Keratinocyte (primary cell): ENCODE data around the gene FBXW7.

Experiments
- EZH2 ChIP-seq: IDR thresholded peaks from one replicate; pipeline ENCODE4 v1.6.1; 2012; ENCODE audit warnings: inconsistent platforms, mild to moderate bottlenecking, low read length, moderate library complexity
- TF ChIP-seq, protein P1 (sequence below), 3 experiments: IDR thresholded peaks in 1 of 3; conservative IDR thresholded peaks in 1 of 3; optimal IDR thresholded peaks in 1 of 3; 2 replicates in 2 of 3; 3 replicates in 1 of 3; pipeline versions ENCODE3 to v1.5.1; 2011; ENCODE audit warnings: low read length in 3 of 3, mild to moderate bottlenecking in 3 of 3, moderate library complexity in 2 of 3, control low read depth in 1 of 3, inconsistent platforms in 1 of 3; ENCODE audit not compliant: insufficient read depth in 2 of 3; ENCODE audit errors: extremely low read depth in 1 of 3

DNA sequence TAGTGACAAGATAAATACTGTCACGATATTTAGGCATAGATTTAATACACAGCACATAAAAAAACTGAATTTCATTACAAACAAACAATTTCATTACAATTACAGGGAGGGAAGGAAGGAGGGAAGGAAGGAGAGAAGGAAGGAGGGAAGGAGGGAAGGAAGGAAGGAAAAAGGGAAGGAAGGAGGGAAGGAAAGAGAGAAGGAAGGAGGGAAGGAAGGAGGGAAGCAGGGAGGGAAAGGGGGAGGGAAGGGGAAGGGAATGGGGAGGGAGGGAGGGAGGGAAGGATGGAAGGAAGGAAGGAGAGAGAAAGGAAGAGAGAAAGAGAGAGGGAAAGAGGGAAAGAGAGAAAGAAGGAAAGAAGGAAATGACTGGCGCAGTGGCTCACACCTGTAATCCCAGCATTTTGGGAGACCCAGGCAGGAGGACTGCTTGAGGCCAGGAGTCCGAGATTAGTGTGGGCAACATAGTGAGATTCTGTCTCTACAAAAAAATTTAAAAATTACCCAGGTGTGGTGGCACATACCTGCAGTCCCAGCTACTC lies 64.6 kb downstream of the FBXW7 start:
- no peak for TF ChIP-seq EZH2
- TF ChIP-seq, protein P1, sequence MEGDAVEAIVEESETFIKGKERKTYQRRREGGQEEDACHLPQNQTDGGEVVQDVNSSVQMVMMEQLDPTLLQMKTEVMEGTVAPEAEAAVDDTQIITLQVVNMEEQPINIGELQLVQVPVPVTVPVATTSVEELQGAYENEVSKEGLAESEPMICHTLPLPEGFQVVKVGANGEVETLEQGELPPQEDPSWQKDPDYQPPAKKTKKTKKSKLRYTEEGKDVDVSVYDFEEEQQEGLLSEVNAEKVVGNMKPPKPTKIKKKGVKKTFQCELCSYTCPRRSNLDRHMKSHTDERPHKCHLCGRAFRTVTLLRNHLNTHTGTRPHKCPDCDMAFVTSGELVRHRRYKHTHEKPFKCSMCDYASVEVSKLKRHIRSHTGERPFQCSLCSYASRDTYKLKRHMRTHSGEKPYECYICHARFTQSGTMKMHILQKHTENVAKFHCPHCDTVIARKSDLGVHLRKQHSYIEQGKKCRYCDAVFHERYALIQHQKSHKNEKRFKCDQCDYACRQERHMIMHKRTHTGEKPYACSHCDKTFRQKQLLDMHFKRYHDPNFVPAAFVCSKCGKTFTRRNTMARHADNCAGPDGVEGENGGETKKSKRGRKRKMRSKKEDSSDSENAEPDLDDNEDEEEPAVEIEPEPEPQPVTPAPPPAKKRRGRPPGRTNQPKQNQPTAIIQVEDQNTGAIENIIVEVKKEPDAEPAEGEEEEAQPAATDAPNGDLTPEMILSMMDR (optimal IDR thresholded peaks at IDR 0.05 in 1 of 3, IDR thresholded peaks at IDR 0.05 in 1 of 3, conservative IDR thresholded peaks at IDR 0.05 in 1 of 3; ENCODE audit: extremely low read depth in 1 of 3, insufficient read depth in 2 of 3, low read length in 3 of 3), result no peak
